ENCODE data around the gene RBM25. TPM values are rescaled to one million over a fixed set of nuclear protein-coding genes. Genes with fewer than 3 reads are reported as not detected.

RBM25 gene
- total RNA-seq, 4 donors from 2014 or later = 73.2 to 364 (median 86.0) TPM

GRCh38 chr14:73142216-73142615, 83.9 kb downstream of the RBM25 start:
- H3K4me1 ChIP-seq = peaks cover 0 to 25% (median 8%) of the 10 kb centered on the region in 4 donors
- no peaks in the 10 kb centered on the region for H3K36me3 ChIP-seq
- TF ChIP-seq POLR2A (IDR thresholded peaks at IDR 0.05) = no peak
- TF ChIP-seq, protein P1, sequence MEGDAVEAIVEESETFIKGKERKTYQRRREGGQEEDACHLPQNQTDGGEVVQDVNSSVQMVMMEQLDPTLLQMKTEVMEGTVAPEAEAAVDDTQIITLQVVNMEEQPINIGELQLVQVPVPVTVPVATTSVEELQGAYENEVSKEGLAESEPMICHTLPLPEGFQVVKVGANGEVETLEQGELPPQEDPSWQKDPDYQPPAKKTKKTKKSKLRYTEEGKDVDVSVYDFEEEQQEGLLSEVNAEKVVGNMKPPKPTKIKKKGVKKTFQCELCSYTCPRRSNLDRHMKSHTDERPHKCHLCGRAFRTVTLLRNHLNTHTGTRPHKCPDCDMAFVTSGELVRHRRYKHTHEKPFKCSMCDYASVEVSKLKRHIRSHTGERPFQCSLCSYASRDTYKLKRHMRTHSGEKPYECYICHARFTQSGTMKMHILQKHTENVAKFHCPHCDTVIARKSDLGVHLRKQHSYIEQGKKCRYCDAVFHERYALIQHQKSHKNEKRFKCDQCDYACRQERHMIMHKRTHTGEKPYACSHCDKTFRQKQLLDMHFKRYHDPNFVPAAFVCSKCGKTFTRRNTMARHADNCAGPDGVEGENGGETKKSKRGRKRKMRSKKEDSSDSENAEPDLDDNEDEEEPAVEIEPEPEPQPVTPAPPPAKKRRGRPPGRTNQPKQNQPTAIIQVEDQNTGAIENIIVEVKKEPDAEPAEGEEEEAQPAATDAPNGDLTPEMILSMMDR (IDR thresholded peaks at IDR 0.05) = no peak
- DNase-seq = no peak
- no peaks in the 10 kb centered on the region for H3K27me3 ChIP-seq
- H3K4me3 ChIP-seq = no peak overlapping the region
- no peak overlapping the region for H3K27ac ChIP-seq
- no peaks in the 10 kb centered on the region for H3K9me3 ChIP-seq

DNA sequence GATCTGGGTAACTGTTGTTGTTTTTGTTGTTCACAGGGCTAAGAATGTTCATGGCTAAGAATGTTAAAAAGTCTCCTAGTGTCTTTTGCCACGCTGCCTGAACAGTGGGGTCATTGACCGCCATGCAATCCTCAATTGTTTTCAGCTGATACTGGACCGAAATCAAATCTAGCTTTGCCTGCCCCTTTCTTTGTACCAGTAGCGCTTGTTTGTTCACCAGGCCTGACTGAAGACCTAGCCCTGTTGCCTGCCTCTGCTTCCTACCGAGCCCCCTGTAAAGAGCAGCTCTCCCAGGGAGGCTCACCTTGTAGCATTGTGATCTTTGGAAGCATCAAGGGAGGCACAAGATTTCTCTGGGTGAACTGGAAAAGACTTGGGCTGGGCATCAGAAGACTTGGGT, 84.7 kb downstream of the RBM25 start:
- TF ChIP-seq, protein P1 (IDR thresholded peaks at IDR 0.05) = no peak
- TF ChIP-seq POLR2A (IDR thresholded peaks at IDR 0.05) = no peak
- DNase-seq = no peak
- Histone ChIP-seq H3K36me3 (peaks cover 0 to 8% (median 0%) of the 10 kb centered on the region in 3 donors), H3K27ac (no peak overlapping the region), H3K4me1 (peaks cover 0 to 17% (median 1%) of the 10 kb centered on the region in 4 donors), H3K27me3 (no peaks in the 10 kb centered on the region), H3K4me3 (no peak overlapping the region), H3K9me3 (no peaks in the 10 kb centered on the region)

GRCh38 chr14:73143617-73144016, 85.3 kb downstream of the RBM25 start:
- TF ChIP-seq POLR2A (IDR thresholded peaks at IDR 0.05) = no peak
- TF ChIP-seq, protein P1 (IDR thresholded peaks at IDR 0.05) = no peak
- H3K27me3 ChIP-seq = no peaks in the 10 kb centered on the region
- H3K27ac ChIP-seq = no peak overlapping the region
- H3K36me3 ChIP-seq = peaks cover 0 to 14% (median 0%) of the 10 kb centered on the region in 3 donors
- H3K4me3 ChIP-seq = no peak overlapping the region
- H3K9me3 ChIP-seq = no peaks in the 10 kb centered on the region
- peaks cover 0 to 13% (median 1%) of the 10 kb centered on the region in 4 donors for H3K4me1 ChIP-seq
- DNase-seq = no peak

DNA sequence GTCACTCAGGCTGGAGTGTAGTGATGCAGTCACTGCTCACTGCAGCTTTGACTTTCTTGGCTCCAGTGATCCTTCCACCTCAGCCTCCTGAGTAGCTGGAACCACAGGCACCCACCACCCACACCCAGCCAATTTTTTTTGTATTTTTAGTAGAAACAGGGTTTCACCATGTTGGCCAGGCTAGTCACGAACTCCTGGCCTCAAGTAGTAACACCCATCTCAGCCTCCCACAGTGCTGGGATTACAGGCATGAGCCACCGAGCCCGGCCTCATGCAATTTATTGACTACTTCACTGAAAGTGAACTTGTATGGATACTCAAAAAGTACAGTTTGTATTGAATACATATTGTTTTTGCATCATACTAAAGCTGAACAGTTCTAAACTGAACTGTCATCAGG, 87.0 kb downstream of the RBM25 start:
- H3K27ac ChIP-seq = no peak overlapping the region
- no peak overlapping the region for H3K4me3 ChIP-seq
- H3K36me3 ChIP-seq = peaks cover 0 to 30% (median 0%) of the 10 kb centered on the region in 3 donors
- TF ChIP-seq, protein P1 (IDR thresholded peaks at IDR 0.05) = no peak
- TF ChIP-seq POLR2A (IDR thresholded peaks at IDR 0.05) = no peak
- no peaks in the 10 kb centered on the region for H3K27me3 ChIP-seq
- no peak for DNase-seq
- no peaks in the 10 kb centered on the region for H3K9me3 ChIP-seq
- H3K4me1 ChIP-seq = peaks cover 0 to 11% (median 1%) of the 10 kb centered on the region in 4 donors

GRCh38 chr14:73146111-73146510, 87.8 kb downstream of the RBM25 start:
- no peak for DNase-seq
- Histone ChIP-seq H3K27me3 (no peaks in the 10 kb centered on the region), H3K4me3 (no peak overlapping the region), H3K4me1 (peaks cover 0 to 8% (median 1%) of the 10 kb centered on the region in 4 donors), H3K9me3 (no peaks in the 10 kb centered on the region), H3K27ac (no peak overlapping the region), H3K36me3 (peaks cover 0 to 33% (median 0%) of the 10 kb centered on the region in 3 donors)
- no peak for TF ChIP-seq POLR2A (IDR thresholded peaks at IDR 0.05)

DNA sequence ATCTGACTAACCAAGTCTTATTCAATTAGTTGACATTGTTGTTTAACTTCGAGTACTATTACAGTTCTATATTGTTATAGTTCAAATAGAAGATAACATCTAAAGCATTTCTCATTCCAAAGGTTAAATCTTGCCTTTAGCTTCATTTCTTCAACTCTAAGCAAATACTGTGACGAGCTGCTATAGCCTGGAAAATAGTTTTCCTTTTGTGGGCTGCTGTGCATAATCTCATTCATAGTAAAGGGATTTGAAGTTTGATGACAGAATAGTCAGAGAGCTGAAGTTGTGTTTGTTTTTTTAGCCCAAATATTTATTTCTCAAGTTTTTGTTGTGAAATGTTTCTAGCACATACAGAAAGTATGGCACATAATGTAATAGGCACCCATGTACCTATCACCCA, 91.4 kb downstream of the RBM25 start:
- Histone ChIP-seq H3K27ac (no peak overlapping the region), H3K36me3 (peaks cover 0 to 63% (median 0%) of the 10 kb centered on the region in 3 donors), H3K9me3 (no peaks in the 10 kb centered on the region), H3K4me1 (no peaks in the 10 kb centered on the region), H3K27me3 (no peaks in the 10 kb centered on the region), H3K4me3 (no peak overlapping the region)
- no peak for DNase-seq
- TF ChIP-seq, protein P1 (IDR thresholded peaks at IDR 0.05) = no peak
- TF ChIP-seq POLR2A (IDR thresholded peaks at IDR 0.05) = no peak
